ENCODE measurements around the gene BSG.
"Not testable (repeated sequence)": the region's sequence is repeated elsewhere in the genome, so short reads cannot be mapped to it uniquely, and the experiment has no call there.

BSG gene

DNA sequence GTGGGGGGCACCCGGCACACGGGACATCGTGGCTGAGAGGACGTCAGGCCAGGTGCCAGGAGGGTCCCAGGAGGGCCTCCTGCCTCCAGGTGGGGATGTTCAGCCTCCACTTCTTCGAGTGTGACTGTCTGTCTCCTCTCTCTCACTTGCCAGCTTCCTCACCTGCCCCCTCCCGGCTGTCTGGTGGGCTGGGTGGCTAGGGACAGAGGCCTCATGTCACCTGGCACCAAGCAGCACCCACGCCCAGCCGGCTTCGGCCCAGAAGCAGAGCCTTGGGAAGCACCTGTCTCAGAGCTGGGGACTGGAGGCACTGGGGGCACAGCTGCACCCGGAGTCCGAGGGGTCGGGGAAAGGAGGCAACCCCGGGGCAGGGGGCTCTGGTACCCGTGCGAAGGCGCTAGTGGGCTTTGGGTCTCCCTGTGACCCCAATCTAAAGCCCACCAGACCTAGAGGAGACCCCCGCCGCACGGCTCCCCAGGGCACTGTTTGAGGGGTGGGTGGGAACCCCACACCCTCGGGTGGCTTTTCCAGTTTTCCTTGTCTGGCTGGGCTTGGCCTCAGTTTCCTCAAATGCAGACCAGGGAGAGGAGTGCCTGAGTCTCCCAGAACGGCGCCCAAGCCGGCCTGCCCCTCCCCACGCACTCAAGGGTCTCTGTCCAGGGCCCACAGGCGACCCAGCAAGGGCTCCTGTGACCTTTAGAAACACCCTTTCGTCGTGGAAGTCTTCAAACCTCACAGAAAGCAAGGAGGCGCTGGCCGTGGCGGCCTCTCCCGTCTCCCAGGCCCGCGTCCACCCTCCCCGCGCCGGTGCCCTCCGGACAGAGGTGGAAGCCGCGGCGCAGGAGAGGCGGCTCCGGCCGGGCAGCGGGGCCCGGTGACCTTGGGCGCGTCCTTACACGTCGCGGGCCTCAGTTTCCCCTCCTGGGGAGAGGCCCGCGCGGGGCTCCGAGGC lies 16.6 kb downstream of the BSG start:
- peak; percentile 36 to 80 for DNase-seq

DNA sequence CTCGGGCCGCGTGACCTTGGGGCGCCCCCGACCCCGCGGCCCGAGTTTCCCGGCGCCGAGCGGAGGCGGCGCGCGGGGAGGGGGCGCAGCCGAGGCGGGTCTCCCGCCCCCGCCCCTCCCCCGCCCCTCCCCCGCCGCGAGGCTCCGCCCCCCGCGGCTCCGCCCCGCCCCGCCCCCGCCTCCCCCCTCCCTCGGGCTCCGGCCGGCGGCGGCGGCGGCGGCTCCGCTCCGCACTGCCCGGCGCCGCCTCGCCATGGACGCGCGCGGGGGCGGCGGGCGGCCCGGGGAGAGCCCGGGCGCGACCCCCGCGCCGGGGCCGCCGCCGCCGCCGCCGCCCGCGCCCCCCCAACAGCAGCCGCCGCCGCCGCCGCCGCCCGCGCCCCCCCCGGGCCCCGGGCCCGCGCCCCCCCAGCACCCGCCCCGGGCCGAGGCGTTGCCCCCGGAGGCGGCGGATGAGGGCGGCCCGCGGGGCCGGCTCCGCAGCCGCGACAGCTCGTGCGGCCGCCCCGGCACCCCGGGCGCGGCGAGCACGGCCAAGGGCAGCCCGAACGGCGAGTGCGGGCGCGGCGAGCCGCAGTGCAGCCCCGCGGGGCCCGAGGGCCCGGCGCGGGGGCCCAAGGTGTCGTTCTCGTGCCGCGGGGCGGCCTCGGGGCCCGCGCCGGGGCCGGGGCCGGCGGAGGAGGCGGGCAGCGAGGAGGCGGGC lies 17.4 kb downstream of the BSG start, which contains the start of gene HCN2:
Gene HCN2 (plus strand): TSS at position 189 of the 703 bp plus-strand sequence. CDS start 65 bp downstream, at position 254.
- DNase-seq: no peak

- DNase-seq: no peak
Observed at GRCh38 chr19:590396-590745, 18.0 kb downstream of the BSG start.

DNA sequence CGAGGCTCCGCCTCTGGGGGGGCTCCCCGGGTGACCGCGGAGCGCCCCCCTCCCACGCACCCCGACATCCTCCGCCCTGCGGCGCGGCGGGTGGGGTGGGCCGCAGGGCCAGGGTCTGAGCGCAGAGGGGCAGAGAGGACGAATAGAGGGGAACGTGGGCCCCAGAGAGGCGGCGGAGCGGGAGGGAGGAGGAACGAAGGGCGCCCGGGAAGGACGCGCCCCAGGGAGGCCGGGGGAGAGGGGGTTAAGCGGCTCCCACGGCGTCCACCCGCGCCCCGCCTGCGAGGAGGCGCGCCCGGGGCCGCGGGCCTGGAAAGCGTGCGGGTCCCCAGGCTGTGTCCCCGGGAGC lies 18.3 kb downstream of the BSG start:
- DNase-seq: no peak

DNA sequence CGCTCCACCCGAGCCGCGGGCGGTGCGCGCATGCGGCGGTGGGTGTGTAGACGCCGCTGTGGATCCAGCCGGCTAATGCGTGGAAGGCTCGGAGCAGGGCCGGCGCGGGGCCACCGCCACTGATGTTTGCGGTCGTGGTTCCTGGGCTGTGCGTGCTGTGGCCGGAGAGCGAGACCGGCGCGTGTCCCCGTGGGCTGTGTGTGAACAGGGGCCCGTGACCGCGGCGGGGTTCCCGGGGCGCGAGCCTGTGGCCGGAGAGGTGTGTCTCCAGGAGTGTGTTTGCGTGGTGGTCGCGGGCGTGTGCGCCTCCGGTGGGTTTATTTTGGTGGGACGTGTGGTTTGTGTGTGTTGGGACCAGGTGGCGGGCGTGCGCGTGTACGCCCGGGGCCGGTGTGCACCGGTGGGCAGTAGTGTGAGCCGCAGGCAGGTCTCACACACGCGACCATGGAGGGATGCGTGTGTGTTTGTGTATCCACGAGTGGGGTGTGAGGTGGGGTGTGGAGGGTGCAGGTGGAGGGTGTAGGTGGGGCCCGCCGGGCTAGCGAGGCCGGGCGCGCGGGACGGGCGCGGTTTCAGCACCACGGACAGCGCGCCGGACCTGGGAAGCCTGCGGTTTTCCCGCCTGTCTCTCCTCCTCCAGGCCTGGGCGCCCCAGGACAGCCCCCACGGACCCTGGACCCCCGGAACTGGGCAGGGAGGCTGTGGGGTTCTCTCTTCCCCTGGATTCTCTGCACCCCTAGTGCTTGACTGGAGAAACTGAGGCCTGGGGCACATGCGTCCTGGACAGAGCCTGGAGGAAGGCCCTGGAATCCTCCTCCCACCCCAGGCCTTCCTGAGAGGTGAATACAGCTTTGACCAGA lies 18.9 kb downstream of the BSG start:
- no peak for DNase-seq

DNA sequence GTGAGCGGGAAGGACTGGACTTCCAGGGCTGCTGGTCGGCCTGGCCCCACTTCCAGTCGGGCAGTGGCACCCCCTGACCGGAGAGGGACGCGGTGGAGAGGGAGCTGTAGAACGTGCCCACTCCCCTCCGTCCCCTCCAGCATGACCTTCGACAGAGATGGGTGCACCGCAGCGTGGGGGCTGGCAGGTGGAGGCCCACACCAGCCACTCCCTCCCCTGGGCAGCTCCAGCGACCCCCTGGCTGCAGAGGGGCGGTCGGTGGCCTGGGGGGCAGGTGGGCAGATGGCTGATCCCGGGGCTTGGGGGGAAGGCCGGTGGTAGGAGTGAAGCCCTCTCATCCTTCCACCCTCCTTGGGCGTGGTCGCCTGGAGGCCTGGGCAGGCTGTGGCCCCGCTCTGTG lies 19.7 kb downstream of the BSG start:
- DNase-seq: no peak

DNA sequence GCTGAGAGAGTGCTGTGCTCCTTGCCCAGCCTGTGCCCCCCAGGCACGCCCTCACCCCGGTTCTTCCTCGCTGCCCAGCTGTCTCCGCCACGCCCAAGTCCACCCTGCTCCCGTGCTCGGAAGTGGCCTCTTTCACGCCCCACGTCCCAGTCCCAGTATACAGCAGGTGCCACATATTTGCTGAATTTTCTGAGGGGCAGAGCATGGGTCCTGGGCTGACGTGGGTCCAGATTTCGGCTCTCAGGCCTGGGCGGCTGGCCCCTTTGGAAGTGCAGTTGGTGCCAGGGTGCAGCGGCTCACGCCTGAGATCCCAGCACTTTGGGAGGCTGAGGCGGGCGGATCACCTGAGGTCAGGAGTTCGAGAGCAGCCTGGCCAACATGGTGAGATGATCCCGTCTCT lies 20.7 kb downstream of the BSG start:
- no peak for DNase-seq

DNA sequence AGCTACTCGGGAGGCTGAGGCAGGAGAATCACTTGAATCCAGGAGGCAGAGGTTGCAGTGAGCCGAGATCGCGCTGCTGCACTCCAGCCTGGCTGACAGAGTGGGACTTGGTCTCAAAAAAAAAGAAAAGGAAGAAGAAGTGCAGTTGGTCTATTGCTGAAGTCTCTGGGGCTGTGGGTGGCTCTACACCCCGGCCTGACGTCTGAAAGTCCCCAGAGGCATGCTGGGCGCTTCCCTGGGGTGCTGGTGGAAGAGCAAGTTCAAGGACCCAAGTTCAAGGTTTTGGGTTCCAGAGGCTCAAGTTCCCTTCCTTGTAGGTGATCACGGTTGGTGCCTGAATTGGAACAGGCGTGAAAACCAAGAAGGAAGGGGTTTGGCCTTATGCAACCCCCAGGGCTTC lies 21.1 kb downstream of the BSG start:
- DNase-seq: no peak

GRCh38 chr19:594265-594870 lies 22.0 kb downstream of the BSG start:
- DNase-seq: no peak

DNA sequence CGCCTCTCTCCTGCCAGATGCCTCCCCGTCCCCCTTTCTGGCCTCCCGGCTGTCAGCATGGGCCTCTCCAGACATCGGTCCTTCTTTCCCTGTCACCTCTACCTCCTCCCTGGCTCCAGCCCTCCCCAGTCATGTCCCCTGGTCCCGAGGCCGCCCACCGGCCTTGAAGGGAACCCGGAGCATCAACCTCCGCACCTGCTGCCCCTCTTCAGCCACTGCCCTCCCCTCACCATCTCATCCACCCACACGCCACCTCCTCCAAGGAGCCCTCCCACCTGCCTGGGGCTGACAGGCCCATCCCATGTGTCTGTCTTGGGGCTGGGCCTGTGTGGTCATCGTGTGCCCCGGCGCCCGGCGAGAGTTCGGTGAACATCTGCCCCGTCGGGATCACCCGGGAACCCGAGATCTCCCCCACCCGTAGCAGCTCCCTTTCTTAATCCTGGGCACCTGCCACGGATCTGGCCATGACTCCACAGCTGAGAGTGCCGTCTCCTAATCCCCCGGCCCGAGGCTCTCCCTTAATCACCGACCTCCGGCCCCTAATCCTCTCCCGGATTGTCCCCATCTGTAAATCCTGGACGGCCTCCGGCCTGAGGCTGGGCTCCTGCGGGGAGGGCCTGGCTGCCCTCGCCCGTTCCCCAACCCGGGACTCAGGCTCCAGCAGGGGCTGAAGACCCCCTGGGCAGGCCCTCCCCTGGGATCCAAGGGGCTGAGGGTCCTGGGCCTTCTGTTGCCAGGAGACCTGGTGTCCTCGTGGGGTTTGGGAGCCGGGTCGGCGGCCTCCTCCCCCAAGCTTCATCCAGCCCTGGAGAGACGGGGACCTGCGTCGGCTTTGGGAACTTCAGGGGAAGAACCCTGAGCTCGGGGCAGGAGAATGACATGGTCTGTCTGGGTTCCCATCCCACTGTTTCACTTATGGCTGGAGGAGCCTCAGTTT lies 23.2 kb downstream of the BSG start:
- no peak for DNase-seq

- DNase-seq: no peak
Observed at GRCh38 chr19:596263-596655, 23.9 kb downstream of the BSG start.

DNA sequence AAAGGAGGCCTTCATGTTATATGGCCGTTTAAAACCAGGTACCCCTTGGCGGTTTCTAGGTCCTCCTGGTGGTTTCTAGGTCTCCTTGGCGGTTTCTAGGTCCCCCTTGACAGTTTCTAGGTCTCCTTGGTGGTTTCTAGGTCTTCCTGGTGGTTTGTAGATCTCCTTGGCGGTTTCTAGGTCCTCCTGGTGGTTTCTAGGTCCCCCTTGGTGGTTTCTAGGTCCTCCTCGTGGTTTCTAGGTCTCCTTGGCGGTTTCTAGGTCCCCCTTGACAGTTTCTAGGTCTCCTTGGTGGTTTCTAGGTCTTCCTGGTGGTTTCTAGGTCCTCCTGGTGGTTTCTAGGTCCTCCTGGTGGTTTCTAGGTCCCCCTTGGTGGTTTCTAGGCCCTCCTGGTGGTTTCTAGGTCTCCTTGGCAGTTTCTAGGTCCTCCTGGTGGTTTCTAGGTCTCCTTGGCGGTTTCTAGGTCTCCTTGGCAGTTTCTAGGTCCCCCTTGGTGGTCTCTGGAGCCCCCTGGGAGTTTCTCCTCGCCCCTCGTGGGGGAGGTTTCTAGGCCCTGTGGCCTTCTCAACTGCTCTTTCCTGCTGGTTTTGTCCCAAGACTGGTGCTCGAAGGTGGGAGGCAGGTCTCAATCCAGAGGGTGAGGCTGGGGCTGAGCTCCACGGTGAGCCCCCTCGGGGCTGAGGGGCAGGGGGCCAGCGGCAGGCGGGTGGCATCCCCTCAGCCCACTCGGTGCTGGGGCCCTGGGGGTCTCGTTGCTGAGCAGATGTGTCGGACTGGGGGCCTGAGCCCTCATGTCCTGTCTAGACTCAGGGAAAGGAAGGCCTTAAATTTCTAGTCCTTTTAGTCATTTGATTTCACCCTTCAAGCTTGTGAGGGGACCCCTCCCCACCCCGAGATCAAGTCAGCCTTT lies 25.3 kb downstream of the BSG start:
- DNase-seq: no peak

GRCh38 chr19:601310-601709 lies 28.9 kb downstream of the BSG start:
- no peak for DNase-seq

DNA sequence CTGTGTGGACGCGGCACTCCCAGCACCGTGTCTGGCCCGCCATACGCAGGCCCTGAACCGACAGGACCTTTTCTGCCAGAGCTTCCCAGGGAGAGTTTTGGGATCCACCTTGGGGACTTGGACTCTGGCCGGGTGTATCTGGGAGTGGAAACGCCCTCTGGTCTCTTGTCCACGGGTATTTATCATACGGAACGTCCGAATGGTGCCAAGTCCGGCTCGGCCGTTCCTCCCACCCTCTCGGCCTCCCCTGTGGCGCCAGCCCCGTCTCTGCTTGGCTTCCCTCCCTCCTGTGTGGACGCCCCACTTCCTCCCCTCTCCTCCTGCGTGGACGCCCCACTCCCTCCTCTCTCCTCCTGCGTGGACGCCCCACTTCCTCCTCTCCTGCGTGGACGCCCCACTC lies 29.4 kb downstream of the BSG start:
- no peak for DNase-seq

DNA sequence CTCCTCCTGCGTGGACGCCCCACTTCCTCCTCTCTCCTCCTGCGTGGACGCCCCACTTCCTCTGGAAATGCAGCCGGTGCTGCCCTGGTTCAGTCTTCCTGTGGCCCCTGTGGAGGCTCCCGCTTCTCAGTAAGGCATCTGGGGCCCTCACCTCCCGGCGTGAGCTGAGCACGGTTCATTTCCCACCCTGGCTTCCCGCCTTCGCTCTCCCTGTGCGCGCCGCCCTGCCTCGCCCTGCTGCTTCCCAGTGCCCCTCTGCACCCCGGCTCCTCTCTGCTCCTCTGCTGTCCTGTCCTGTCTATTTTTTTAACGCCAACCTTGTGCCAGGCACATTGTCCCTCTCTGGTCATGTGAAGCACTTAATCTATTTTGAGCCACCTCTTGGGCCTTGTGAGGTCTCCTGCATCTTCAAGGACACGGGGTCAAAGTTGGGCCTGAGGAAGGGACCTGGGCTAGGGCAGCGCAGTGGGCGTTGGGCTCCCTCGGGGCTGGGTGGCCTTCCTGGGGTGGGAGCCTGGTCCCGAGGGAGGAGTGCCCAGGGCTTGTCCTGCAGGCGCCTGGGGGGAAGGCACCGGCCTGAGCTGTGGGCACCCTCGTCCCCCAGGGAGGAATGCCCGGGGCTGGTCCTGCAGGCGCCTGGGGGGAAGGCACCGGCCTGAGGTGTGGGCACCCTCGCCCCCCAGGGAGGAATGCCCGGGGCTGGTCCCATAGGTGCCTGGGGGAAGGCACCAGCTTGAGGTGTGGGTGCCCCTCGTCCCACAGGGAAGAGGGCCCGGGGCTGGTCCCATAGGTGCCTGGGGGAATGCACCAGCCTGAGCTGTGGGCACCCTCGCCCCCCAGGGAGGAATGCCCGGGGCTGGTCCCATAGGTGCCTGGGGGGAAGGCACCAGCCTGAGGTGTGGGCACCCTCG lies 30.2 kb downstream of the BSG start:
- DNase-seq: no peak

GRCh38 chr19:603302-603639 lies 30.9 kb downstream of the BSG start:
- not testable (repeated sequence) for DNase-seq

DNA sequence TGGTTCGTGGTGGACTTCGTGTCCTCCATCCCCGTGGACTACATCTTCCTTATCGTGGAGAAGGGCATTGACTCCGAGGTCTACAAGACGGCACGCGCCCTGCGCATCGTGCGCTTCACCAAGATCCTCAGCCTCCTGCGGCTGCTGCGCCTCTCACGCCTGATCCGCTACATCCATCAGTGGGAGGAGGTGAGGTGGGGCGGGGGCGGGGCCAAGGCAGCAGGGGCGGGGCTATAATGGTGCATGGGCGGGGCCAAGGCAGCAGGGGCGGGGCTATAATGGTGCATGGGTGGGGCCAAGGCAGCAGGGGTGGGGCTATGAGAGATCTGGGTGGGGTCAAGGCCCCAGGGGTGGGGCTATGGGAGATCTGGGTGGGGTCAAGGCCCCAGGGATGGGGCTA lies 31.4 kb downstream of the BSG start:
- not testable (repeated sequence) for DNase-seq

GRCh38 chr19:604355-604754 lies 32.0 kb downstream of the BSG start:
- DNase-seq: no peak
